MV-4-11 (cell line): Measurements from ENCODE around the gene DHRS7B.
A peak's percentile ranks its signal among the peaks of the same experiment; 100 is the strongest.
"Not testable (repeated sequence)": the region's sequence is repeated elsewhere in the genome, so short reads cannot be mapped to it uniquely, and the experiment has no call there.

Experiments used
- DNase-seq: peaks from one replicate; lab custom pipeline; 2025; lab: John Stamatoyannopoulos, UW

The DHRS7B gene

DNA sequence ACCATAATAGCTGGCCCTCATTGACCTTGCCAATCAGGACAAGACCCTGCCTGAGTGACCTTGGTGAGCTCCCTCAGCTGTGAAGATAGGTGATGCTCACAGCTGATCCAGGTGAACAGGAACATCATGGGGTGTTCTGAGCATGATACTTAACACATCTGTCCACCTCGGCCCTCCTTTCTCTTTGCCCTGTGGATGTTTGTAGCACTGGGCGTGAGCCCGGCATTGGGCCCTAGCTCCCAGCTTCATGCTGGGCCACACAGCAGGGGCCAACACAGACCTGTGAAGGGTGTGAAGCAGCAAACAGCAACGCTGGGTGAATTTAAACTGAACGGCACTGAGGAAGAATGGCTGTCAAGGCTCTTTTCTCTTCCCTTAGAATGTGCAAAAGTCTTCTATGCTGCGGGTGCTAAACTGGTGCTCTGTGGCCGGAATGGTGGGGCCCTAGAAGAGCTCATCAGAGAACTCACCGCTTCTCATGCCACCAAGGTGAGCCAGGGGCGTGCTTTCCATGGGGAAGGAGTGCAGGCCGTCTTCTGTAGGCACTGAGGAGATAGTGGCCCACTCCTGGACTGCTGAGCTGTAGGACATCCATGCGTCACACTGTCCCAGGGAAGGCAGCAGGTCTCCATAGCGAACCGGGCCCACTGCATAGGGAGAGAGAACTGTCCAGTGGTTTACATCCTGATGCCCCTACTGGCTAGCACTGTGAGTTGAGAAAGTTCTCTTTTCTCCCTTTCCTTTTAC, 51.3 kb downstream of the DHRS7B start:
- no peak for DNase-seq

DNA sequence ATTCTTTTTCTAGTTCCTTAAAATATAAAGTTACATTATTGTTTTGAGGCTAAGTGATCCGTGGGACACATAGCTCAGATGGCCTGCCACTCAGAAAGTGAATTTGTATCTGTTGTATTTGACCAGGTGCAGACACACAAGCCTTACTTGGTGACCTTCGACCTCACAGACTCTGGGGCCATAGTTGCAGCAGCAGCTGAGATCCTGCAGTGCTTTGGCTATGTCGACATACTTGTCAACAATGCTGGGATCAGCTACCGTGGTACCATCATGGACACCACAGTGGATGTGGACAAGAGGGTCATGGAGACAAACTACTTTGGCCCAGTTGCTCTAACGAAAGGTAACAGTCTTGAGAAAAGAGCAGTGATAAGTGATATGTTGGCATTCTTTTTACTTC, 56.7 kb downstream of the DHRS7B start:
- no peak for DNase-seq

DNA sequence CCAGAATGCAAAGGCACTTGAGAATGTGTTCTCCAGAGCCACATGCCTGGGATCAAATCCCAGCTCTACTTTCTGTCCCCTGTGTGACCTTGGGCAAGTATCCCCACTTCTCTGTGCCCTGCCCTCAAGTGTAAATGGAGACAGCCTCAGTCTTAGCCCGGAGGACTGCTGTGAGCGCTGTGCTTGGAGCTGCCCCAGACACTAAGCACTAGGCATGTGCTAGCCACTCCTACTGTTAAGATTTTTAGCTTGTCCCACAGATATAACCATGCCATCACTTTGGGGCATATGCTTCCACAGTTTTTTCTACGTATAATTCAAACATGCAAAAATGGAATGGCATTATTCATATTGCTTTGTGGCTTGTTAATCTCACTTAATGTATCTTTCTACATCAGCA, 57.8 kb downstream of the DHRS7B start:
- DNase-seq: no peak

DNA sequence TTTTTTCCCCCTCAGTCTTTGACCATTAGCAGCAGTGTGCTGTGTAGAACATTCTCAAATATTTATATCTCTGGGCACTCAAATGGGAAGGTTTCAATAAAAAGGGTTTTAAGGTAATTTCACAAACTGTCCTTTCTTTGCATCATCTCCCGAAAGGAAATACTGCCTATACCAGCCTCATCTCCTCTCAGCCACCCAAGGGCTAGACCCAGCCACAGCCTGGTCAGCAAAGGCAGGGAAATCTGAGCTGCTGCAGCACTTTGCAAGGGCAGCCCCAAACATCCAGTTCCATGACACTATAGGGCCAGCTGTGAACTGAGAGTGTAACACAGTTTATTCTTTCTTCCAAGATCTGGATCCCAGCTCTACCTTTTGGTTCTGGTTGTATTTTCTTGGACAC, 58.3 kb downstream of the DHRS7B start:
- no peak for DNase-seq

DNA sequence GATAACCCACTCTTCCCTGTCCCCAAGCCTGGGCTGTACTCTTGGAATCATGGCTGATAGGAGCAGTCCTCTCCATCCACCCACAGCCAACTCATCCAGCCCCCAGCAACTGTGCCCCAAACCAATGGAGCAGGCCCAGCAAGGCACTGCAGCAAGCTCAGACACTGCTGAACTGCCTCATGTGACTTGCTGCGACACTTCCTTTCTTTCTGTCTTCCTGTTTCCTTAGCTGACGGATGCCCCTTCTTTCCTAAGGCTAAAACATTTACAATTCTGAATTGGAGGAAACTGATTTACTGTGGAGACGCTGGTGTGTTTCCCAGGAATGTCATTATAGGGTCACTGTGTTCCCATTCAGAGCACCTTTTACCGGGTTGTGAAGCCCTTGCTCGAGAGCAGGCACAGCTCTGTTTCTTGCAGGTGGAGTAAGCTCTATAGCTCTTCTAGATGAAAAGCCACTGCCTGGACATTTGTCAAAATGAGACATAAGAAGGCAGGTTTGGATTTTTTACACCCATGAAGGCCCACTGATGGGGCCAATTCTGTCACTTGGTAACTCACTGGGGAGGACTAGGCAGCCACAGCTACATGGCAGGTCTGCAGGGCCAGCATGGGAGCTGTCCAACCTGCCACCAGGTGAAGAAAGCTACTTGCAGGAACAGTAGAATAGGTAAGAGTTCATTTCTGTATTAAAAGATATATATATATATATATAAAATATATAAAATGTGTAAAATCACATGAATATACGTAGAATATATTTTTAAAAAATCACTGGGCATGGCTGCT, 59.8 kb downstream of the DHRS7B start:
- no peak for DNase-seq

DNA sequence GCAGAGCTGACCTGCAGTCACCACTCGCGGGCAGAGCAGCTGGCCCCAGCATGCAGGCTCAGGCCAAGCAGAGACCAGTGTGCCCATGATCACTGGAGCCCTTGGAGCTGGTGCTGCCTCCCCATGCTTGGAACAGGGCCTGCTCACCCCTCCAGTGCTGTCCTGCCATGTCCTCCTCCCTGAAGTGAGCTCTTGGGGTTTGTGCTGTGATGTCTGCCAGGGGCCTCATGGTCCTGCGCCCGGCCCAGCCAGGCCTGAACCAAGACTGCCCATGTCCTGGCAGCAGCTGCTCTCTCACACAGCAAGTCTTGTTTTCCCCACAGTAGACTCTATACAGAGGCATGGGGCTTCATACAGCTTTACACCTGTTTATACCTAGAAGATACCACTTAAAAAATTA, 62.6 kb downstream of the DHRS7B start:
- no peak for DNase-seq

DNA sequence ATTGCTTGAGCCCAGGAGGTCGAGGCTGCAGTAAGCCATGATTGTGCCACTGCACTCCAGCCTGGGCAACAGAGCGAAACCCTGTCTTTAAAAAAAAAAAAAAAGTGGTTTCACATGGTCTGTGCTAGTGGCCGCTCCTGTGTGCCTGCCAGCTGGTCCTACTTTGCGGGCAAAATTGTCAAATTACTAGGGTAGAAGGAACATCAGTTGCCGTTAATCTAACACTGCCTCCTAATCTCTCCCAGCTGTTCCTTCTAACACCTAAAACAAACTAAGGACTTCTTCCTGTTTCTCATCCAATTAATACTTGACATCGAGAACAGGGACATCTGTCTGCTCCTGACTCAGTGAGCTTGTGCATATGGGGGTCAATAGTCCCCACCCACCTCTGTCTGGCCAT, 63.3 kb downstream of the DHRS7B start:
- DNase-seq: no peak

DNA sequence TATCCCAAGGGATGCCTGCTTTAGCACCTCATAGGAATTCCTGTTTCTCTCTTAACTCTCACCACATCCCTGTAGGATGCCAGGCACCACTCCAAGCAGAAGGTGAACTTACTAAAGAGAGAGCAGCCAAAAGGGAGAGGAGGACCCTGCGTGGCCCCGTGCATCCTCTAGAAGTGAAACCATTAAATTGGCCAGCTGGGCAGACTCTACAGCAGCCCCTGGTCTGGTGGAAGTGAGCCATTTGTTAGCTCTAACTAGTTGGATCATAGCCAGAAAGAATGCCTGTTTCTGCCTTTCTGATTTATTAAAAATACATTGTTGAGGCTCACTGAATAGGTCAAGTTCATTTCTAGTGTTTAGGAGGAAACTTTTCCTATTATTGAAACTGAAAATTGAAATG, 64.9 kb downstream of the DHRS7B start:
- DNase-seq: peak; percentile 50

DNA sequence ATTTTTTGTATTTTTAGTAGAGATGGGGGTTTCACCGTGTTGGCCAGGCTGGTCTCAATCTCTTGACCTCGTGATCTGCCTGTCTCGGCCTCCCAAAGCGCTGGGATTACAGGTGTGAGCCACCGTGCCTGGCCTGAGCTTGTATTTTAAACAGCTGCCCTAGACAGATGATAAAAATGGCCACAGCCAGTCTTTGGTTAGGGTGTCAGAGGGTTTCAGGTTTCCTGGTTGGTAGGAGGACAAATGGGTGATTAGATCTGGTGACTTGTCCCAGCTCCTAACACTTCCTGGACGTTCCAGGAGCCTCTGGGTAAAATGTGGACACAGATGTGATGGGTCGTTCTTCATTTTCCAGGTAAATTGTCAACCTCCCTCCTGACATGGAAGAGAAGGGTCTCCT, 65.7 kb downstream of the DHRS7B start:
- not testable (repeated sequence) for DNase-seq

DNA sequence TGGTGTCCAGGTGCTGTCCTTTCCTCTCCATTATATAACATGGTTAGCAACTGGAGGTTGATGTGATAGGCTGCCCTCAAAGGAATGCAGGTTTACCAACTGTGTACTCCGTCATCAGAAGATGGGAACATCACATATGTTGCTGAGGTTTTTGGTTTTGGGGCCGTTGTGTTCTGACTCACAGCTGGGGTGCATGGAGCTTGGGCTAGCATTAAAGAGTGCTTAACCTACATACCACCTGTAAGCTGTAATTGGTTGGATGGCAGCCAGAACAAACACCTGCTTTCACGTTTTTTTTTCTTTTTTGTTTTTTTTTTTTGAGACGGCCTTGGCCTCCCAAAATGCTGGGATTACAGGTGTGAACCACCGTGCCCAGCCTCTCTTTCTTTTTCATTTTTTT, 66.3 kb downstream of the DHRS7B start:
- no peak for DNase-seq

DNA sequence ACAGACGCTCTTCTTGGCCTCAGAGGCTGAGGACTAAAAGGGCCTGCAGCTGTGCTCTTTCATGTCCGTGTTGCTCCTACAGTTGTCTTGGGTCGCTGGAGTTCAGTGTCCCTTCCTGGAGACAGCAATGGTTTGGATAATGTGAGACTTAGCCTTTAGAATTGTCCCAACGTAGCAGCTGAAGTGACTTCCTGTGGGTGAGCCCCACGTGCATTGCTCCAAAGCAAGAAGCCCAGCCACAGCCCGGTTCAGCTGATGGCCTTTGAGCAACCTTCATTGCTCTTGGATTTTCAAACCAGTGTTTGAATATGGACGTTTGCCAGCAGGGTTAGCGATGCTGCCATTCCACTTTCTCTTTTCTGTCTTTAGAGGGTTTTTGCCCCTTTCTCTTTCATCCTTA, 67.5 kb downstream of the DHRS7B start:
- DNase-seq: no peak

DNA sequence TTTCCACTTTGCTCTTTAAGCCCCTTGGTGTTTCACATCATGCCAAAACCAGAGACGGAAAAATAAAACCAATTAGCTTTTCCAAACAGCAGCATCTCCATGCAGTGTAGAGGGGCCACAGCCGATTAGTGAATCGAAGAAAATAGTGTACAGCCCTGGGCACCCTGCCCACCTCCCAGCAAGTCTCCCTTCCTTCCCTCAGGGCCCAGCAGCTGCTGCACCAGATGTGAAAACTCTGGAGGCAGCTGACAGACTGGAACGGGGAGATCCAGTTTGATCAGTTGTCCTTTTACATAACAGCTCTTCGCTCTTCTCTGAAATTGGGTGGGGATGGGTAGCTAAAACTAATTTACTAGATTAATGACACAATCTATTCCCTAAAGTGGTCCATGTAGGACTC, 67.9 kb downstream of the DHRS7B start:
- no peak for DNase-seq

DNA sequence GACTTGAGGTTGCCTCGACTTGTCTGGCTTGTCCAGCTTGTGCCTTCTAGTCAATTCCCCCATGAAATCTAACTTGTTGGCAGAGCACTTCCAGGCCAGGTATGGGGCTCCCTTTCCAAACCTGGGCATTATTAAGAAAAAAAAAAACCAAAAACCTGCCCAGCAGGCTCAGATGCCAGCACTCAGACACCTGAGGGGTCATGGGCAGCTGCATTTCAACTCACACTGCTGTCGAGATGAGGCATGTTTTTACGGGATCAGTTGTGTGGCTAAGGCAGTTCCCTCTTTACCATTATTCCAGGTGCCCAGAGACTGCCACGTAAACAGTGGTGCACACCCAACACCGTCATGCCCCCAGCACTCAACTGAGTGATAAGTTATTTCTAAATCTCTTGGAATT, 69.4 kb downstream of the DHRS7B start:
- DNase-seq: no peak

DNA sequence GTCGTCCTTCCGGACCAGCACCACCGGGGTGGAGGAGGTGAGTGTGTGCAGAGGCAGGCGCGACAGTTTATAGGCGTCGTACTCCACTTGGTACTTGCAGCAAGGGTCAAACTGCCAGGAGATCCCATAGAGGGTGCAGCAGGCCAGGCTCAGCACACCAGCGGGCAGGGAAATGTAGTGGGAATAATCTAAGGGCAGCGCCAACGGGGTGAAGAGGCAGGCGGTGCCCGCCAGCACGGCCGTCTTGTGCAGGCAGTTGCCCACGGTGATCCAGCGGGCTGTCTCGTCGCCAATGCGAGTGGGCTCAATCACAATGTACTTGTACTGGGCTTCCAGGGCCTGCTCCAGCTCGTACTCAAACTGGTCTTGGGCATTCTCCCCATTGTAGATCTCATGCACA, 71.6 kb downstream of the DHRS7B start:
- no peak for DNase-seq

DNA sequence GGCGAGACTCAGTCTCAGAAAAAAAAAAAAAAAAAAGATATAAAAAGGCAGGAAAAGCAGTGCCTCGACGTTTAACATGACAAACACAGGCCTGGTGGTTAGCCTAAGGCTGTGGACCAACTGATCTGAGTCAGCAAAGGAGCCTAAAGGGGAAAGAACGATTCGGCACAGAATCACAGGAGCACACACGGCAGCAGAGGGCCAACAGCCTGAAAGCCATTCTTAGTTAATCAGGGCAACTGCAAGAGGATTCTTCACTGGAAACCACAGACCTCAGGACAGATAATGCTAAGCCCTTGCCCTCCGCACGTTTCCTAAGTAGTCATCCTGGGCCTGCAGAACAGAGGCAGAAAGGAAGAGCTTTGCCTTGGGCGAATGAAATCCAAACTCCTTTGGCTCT, 72.5 kb downstream of the DHRS7B start:
- DNase-seq: peak; percentile 93

DNA sequence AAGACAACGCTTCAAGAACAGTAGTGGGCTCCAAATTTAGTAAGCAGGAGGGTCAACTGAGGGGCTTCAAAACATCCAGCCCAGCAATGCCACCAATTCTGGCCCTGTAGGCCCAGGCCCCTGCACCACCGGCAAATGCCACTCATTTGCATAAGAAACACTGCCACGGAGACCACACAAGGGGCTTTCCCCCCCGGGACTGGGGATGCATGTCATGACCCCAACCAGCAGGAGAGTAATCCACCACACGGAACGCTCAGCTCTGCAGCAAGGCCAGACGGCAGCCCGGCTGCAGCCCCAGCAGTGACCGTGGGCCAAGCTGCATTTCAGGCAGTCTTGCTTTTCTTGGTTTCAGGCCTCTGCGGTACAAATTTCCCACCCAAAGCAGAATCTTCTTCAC, 73.1 kb downstream of the DHRS7B start:
- no peak for DNase-seq

DNA sequence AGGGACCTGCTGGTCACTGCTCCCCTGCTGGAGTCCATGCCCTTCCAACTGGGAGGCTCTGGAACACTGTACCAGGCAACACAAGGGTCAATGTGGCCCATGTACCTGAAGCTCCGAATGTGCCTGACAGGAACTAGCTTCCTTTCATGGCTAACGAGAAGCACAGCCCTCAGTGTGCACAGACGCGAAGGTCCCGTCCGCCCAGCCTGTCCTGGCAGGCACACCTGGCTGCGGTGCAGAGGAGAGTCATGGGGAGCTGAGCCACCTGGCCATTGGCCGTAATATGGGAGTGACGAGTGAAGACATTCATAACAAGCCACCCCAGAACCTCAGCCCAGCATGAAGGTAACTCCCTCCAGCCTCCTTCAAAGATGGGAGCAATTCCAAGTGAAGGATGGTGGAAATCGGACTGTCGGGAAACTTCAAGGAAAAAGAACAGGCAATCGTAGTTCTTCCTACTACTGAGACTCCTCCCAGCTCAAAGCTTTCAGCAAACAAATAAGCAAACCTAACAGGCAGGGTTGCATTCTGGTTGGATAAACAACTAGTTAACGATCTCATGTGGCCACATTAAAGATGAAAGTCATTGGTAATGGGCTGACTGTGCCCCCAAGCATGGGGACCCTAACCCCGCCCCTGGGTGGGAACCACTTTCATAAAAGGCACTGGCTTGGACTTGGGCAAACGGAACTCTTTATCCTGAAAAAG, 74.0 kb downstream of the DHRS7B start:
- no peak for DNase-seq

DNA sequence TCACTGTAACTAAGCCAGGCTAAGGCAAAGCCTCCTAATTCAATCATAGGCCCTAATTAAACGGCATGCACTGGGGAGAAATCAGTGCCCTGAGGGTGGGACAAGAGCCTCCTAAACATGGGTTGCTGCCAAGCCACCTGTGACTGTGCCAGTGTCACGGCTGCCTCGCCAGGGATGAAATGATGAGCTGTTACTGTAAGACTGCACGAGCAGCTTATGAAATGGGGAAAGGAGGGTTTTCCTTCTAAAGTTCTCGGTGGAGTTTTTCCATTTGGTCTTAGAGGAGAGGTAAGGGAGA, 74.5 kb downstream of the DHRS7B start:
- DNase-seq: no peak

DNA sequence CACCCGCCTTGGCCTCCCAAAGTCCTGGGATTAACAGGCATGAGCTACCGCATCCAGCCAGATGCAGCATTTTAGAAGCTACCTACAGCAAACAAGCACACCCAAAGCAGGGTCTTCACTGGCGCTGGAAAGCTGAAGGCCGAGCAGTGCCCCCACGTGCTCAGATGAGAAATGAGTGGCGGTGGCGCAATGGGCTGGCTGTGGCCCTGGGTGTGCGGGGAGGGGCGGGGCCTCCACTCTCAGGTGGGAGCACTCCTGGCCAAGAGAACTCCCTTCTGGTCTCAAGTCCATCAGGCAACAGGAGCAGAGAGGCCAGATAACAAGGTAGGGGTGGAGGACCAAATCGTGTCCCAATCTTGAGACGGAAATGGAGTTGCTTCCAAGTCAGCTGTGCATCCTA, 75.1 kb downstream of the DHRS7B start:
- no peak for DNase-seq

DNA sequence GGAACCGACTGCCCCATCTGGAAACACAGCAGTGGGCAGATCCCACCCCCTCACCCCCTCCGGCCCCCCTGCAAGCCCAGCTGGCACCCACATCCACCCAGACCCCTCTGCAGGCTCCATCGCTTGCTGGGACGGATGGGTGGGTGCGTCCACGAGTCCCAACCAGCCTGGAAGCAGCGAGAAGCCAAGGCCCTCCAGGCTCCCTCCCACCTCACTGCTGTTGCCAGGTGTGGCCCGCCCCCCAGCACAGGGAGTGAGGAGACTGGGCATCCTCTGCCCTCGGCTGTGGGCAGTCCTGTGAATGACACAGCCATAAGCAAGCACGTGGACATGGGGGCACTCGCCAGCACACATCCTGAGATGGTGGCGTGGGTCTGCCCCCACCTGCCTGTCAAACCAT, 75.7 kb downstream of the DHRS7B start:
- DNase-seq: no peak

DNA sequence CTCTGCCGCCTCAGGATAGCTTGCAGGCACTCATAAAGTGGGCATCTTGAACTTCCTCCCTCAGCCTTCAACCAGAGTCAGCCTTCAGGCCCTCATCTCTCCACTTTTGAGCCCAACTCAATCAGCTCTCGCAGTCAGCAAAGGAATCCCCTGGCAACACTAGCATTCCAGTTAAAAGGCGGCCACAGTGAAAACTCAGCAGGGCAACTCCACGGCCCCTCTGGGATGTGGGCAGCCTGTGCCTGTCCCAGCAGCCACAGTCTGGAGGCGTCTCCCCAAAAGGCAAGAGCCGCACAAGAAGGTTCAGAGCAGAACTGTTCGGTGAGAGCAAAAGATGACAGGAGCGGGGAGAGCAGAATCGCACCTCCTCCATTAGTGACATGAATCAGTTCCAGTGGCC, 78.2 kb downstream of the DHRS7B start:
- DNase-seq: no peak

DNA sequence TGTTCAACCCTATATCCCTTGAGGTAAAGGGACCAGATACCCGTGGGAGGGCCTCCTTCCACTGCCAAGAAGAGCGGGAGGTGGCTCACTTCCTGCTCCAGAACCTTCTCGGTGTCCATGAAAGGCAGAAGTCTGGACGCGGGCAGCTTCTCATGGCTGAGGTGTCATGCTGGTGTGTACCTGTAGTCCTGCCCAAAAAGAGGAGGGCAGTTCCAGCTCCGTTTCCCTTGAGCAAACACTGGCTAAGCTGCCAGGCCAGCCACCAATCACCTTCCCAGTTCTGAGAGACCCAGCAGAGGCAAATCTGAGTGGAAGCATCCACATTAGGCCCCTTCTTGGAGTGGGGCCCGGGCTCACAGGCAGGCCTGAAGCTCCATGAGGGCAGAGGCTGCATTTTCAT, 81.6 kb downstream of the DHRS7B start:
- no peak for DNase-seq

DNA sequence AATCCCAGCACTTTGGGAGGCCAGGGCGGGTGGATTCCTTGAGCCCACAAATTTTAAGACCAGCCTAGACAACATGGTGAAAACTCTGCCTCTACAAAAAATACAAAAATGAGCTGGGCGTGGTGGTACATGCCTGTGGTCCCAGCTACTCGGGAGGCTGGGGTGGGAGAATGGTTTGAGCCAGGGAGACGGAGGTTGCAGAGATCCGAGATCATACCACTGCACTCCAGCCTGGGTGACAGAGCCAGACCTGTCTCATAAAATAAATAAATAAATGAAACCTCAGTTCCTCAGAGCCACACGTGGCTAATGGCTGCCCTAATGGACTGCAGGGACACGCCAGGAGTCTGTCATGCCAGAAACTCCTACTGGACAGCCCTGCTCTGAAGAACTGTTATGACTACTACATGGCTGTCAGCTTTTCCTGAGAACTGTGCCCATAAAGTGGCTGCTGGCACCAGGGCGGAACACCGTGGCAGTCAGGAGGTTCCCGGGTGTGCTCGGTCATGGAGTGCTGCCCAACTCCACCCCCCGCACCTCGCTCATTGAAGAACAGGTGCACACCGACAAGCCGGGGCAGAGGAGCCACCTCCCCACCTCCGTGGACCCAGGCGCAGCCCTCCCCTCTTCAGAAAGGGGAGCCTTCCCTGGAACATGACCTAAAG, 82.9 kb downstream of the DHRS7B start:
- no peak for DNase-seq
